Renal cortical epithelial cell (primary cell): ENCODE measurements around the gene STX18. TPM values are rescaled to one million over a fixed set of nuclear protein-coding genes. Genes with fewer than 3 reads are reported as not detected.
"Not testable (repeated sequence)": the region's sequence is repeated elsewhere in the genome, so short reads cannot be mapped to it uniquely, and the experiment has no call there.

Experiments
- DNase-seq: peaks from one replicate; pipeline ENCODE4 v3.0.0-alpha.2; 2011; ENCODE audit warnings: low read depth
- total RNA-seq: library from RNA; depleted of rRNA; stranded (reverse); fragments of >200 nt; gene quantifications from 2 replicates; pipeline ENCODE4 v1.2.3, GENCODE V29; 2014

STX18 gene
- total RNA-seq, 1 donor from 2014 or later: 31.9 TPM

GRCh38 chr4:4510641-4511040 is 31.2 kb downstream of the STX18 start:
- DNase-seq: not testable (repeated sequence)

GRCh38 chr4:4509521-4509920 is 32.3 kb downstream of the STX18 start:
- no peak for DNase-seq

GRCh38 chr4:4507923-4508322 is 33.9 kb downstream of the STX18 start:
- DNase-seq: peak; percentile 40

GRCh38 chr4:4507403-4507802 is 34.4 kb downstream of the STX18 start:
- DNase-seq: no peak

GRCh38 chr4:4506961-4507360 is 34.9 kb downstream of the STX18 start:
- DNase-seq: no peak

GRCh38 chr4:4505211-4505610 is 36.6 kb downstream of the STX18 start:
- not testable (repeated sequence) for DNase-seq

GRCh38 chr4:4504783-4505182 is 37.1 kb downstream of the STX18 start:
- no peak for DNase-seq

GRCh38 chr4:4502694-4503311 is 39.0 kb downstream of the STX18 start:
- no peak for DNase-seq

- DNase-seq: no peak
Measured at GRCh38 chr4:4501679-4502078, 40.2 kb downstream of the STX18 start.

GRCh38 chr4:4499438-4500123 is 42.3 kb downstream of the STX18 start:
- peak; percentile 88 for DNase-seq

GRCh38 chr4:4496592-4497372 is 45.1 kb downstream of the STX18 start:
- peak; percentile 39 for DNase-seq

- DNase-seq: no peak
Measured at GRCh38 chr4:4494882-4495281, 47.0 kb downstream of the STX18 start.

GRCh38 chr4:4492161-4492847 is 49.5 kb downstream of the STX18 start:
- no peak for DNase-seq

- no peak for DNase-seq
Measured at GRCh38 chr4:4491396-4491893, 50.4 kb downstream of the STX18 start.

- DNase-seq: no peak
Measured at GRCh38 chr4:4490816-4491215, 51.0 kb downstream of the STX18 start.

- DNase-seq: no peak
Measured at GRCh38 chr4:4490041-4490440, 51.8 kb downstream of the STX18 start.

GRCh38 chr4:4488405-4489404 is 53.1 kb downstream of the STX18 start:
- DNase-seq: peak; percentile 75

- DNase-seq: no peak
Measured at GRCh38 chr4:4486969-4487368, 54.9 kb downstream of the STX18 start.

GRCh38 chr4:4485806-4486205 is 56.0 kb downstream of the STX18 start:
- no peak for DNase-seq

- no peak for DNase-seq
Measured at GRCh38 chr4:4481399-4481994, 60.4 kb downstream of the STX18 start.
